H9 (cell line): ENCODE results near the gene FOXD1. TPM values are rescaled to one million over a fixed set of nuclear protein-coding genes. Genes with fewer than 3 reads are reported as not detected.

Source experiments
- DNase-seq: peaks from one replicate; pipeline ENCODE4 v3.0.0-alpha.2; 2017
- H2AFZ ChIP-seq: one replicate; pipeline ENCODE4 v1.6.1; 2013; ENCODE audit warnings: mild to moderate bottlenecking, low read length, control low read depth, moderate library complexity
- H2AK5ac ChIP-seq: 2 replicates; pipeline ENCODE4 v1.6.1; 2013; ENCODE audit warnings: low read length, control low read depth, mixed read lengths; ENCODE audit not compliant: insufficient read length
- H2BK120ac ChIP-seq: one replicate; pipeline ENCODE4 v1.6.1; 2013; ENCODE audit warnings: low read depth, mild to moderate bottlenecking, low read length, control low read depth, inconsistent platforms; ENCODE audit not compliant: poor library complexity, severe bottlenecking
- H2BK12ac ChIP-seq: 2 replicates; pipeline ENCODE4 v1.6.1; 2013; ENCODE audit warnings: low read length, control low read depth, mixed read lengths, low read depth; ENCODE audit not compliant: insufficient read length
- H2BK15ac ChIP-seq: 2 replicates; pipeline ENCODE4 v1.6.1; 2013; ENCODE audit warnings: low read depth, low read length, control low read depth
- H2BK20ac ChIP-seq: one replicate; pipeline ENCODE4 v1.6.1; 2013; ENCODE audit warnings: low read depth, mild to moderate bottlenecking, low read length, control low read depth, inconsistent platforms; ENCODE audit not compliant: poor library complexity, severe bottlenecking
- H2BK5ac ChIP-seq: 2 replicates; pipeline ENCODE4 v1.6.1; 2013; ENCODE audit warnings: low read length, control low read depth, mixed read lengths; ENCODE audit not compliant: insufficient read length
- H3K14ac ChIP-seq: 2 replicates; pipeline ENCODE4 v1.6.1; 2013; ENCODE audit warnings: low read length, control low read depth; ENCODE audit not compliant: insufficient read depth
- H3K18ac ChIP-seq: 2 replicates; pipeline ENCODE4 v1.6.1; 2013; ENCODE audit warnings: low read depth, mild to moderate bottlenecking, mixed read lengths, low read length, control low read depth; ENCODE audit not compliant: insufficient read length
- H3K23ac ChIP-seq: 2 replicates; pipeline ENCODE4 v1.6.1; 2013; ENCODE audit warnings: low read length, control low read depth, mixed read lengths, low read depth; ENCODE audit not compliant: insufficient read length
- H3K23me2 ChIP-seq: 2 replicates; pipeline ENCODE4 v1.6.1; 2013; ENCODE audit warnings: low read depth, mild to moderate bottlenecking, mixed read lengths, low read length, control low read depth; ENCODE audit not compliant: insufficient read length, poor library complexity, severe bottlenecking
- H3K27ac ChIP-seq: 2 replicates; pipeline ENCODE4 v1.5.1; 2013; ENCODE audit warnings: low read length, control low read depth, mixed read lengths, low read depth; ENCODE audit not compliant: insufficient read length
- H3K27me3 ChIP-seq: 2 replicates; pipeline ENCODE4 v1.6.1; 2013; ENCODE audit warnings: low read length, control low read depth, inconsistent platforms; ENCODE audit not compliant: insufficient read depth
- H3K4ac ChIP-seq: 2 replicates; pipeline ENCODE4 v1.6.1; 2013; ENCODE audit warnings: low read depth, mild to moderate bottlenecking, control low read depth, inconsistent platforms, low read length, moderate library complexity
- H3K4me1 ChIP-seq: 2 replicates; pipeline ENCODE4 v1.6.1; 2013; ENCODE audit warnings: low read length, control low read depth, inconsistent platforms; ENCODE audit not compliant: insufficient read depth
- H3K4me2 ChIP-seq: 2 replicates; pipeline ENCODE4 v1.6.1; 2013; ENCODE audit warnings: low read length, control low read depth, mixed read lengths; ENCODE audit not compliant: insufficient read length, insufficient read depth
- H3K56ac ChIP-seq: 2 replicates; pipeline ENCODE4 v1.6.1; 2013; ENCODE audit warnings: low read depth, mild to moderate bottlenecking, mixed read lengths, low read length, control low read depth; ENCODE audit not compliant: insufficient read length
- H3K79me1 ChIP-seq: 2 replicates; pipeline ENCODE4 v1.6.1; 2013; ENCODE audit warnings: low read depth, mild to moderate bottlenecking, moderate library complexity, low read length, control low read depth, inconsistent platforms; ENCODE audit not compliant: insufficient read depth, poor library complexity, severe bottlenecking
- H3K79me2 ChIP-seq: 2 replicates; pipeline ENCODE4 v1.6.1; 2013; ENCODE audit warnings: low read length, control low read depth, inconsistent platforms; ENCODE audit not compliant: insufficient read depth
- H3K9ac ChIP-seq: 2 replicates; pipeline ENCODE4 v1.6.1; 2013; ENCODE audit warnings: low read length, control low read depth, mixed read lengths; ENCODE audit not compliant: insufficient read length; ENCODE audit errors: extremely low read depth
- H3K9me3 ChIP-seq: one replicate; pipeline ENCODE4 v1.6.1; 2013; ENCODE audit warnings: low read depth, low read length, inconsistent platforms; ENCODE audit not compliant: control insufficient read depth
- H3T11ph ChIP-seq: one replicate; pipeline ENCODE4 v1.6.1; 2013; ENCODE audit warnings: mild to moderate bottlenecking, low read length, control low read depth, inconsistent platforms
- H4K20me1 ChIP-seq: one replicate; pipeline ENCODE4 v1.6.1; 2013; ENCODE audit not compliant: control insufficient read depth, insufficient read length, insufficient read depth
- H4K5ac ChIP-seq: 2 replicates; pipeline ENCODE4 v1.6.1; 2013; ENCODE audit warnings: low read depth, mild to moderate bottlenecking, mixed read lengths, low read length, control low read depth; ENCODE audit not compliant: insufficient read length
- H4K8ac ChIP-seq: replicated peaks from 2 replicates; pipeline ENCODE4 v1.6.1; 2013; ENCODE audit warnings: low read length, control low read depth, mixed read lengths, low read depth; ENCODE audit not compliant: insufficient read length
- H4K91ac ChIP-seq: 2 replicates; pipeline ENCODE4 v1.6.1; 2013; ENCODE audit warnings: low read depth, mild to moderate bottlenecking, moderate library complexity, mixed read lengths, low read length, control low read depth; ENCODE audit not compliant: insufficient read length
- H3K27ac Mint-ChIP-seq, 3 experiments: 2 replicates in 2 of 3; 3 replicates in 1 of 3; pipeline ENCODE4 v1.8.0; 2020 to 2021; ENCODE audit warnings: mixed read lengths in 3 of 3, mild to moderate bottlenecking in 1 of 3, moderate library complexity in 1 of 3
- H3K27me3 Mint-ChIP-seq: 2 replicates; pipeline ENCODE4 v1.8.0; 2021; ENCODE audit warnings: low read depth, mild to moderate bottlenecking, moderate library complexity, mixed read lengths
- H3K36me3 Mint-ChIP-seq, 3 experiments: 2 replicates in 2 of 3; 3 replicates in 1 of 3; pipeline ENCODE4 v1.8.0; 2020 to 2021; ENCODE audit warnings: low read depth in 3 of 3, mixed read lengths in 3 of 3; ENCODE audit not compliant: insufficient read depth in 1 of 3
- H3K4me1 Mint-ChIP-seq, 2 experiments: 2 replicates each; pipeline ENCODE4 v1.8.0; 2020; ENCODE audit warnings: mixed read lengths in 2 of 2
- H3K4me3 Mint-ChIP-seq, 2 experiments: 2 replicates in 1 of 2; 3 replicates in 1 of 2; pipeline ENCODE4 v1.8.0; 2020 to 2021; ENCODE audit warnings: mild to moderate bottlenecking in 2 of 2, mixed read lengths in 2 of 2, moderate library complexity in 1 of 2
- H3K9me3 Mint-ChIP-seq, 2 experiments: 2 replicates in 1 of 2; 3 replicates in 1 of 2; pipeline ENCODE4 v1.8.0; 2020; ENCODE audit warnings: mild to moderate bottlenecking in 2 of 2, mixed read lengths in 2 of 2, moderate library complexity in 1 of 2
- WGBS: extraction: QIAGEN DNeasy Blood & Tissue Kit; methylation state at CpG from one replicate; pipeline ENCODE4 v1.1.7; 2013; ENCODE audit warnings: missing lambda C conversion rate, low lambda C conversion rate, mixed read lengths; ENCODE audit not compliant: insufficient read length; ENCODE audit errors: extremely low coverage; 5-methylcytosine and 5-hydroxymethylcytosine counted together
- total RNA-seq: library from RNA; stranded (reverse); gene quantifications from 2 replicates; pipeline ENCODE4 v1.2.1, GENCODE V29; 2021
- TF ChIP-seq, protein P1 (sequence below): fragments of 200-600 bp; sonication (generic); conservative IDR thresholded peaks from 3 replicates; pipeline ENCODE4 v1.8.0; 2021; ENCODE audit warnings: antibody characterized with exemption, mild to moderate bottlenecking

Gene FOXD1
- total RNA-seq, 1 experiment from 2014 or later = 0.20 TPM

DNA sequence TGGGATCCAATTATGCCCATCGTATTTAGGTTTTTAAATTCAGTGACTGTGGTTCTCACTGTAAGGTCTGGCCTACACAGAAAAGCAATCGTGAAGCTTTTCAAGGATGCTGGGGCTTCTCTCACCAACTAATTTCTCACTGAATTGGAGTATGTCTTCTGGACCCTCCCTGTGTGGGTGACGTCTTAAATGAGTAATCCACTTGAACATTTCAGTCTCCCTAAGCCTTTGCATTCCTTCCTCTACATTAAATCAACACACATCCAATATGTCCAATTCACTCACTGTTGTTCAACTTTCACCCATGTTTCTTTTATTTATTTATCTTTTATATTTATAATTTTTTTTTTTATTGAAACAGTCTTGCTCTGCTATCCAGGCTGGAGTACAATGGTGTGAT lies 37.1 kb upstream of the FOXD1 start:
- H3K23me2 ChIP-seq = no peaks in the 10 kb centered on the region
- H3K18ac ChIP-seq = no peak overlapping the region
- peak overlapping the region; percentile 1 for H2BK12ac ChIP-seq
- peaks cover 0 to 4% (median 0%) of the 10 kb centered on the region in 3 experiments; a peak in 2 of 7 replicates for H3K36me3 Mint-ChIP-seq
- DNase-seq = no peak
- H3K27ac ChIP-seq = peak overlapping the region; percentile 89
- no peak overlapping the region for H3K14ac ChIP-seq
- peaks cover 0 to 3% of the 10 kb centered on the region in 2 experiments; a peak in 1 of 5 replicates for H3K9me3 Mint-ChIP-seq
- no peak overlapping the region for H2BK20ac ChIP-seq
- H2BK15ac ChIP-seq = no peak overlapping the region
- no peaks in the 10 kb centered on the region for H3K79me2 ChIP-seq
- H4K8ac ChIP-seq = no peak overlapping the region
- H3K4me2 ChIP-seq = no peak overlapping the region
- H2BK120ac ChIP-seq = no peak overlapping the region
- H3T11ph ChIP-seq = no peak overlapping the region
- peaks cover 28% of the 10 kb centered on the region; the same call in 1 of the 2 replicates for H3K4me1 ChIP-seq
- no peaks in the 10 kb centered on the region for H3K79me1 ChIP-seq
- H3K56ac ChIP-seq = no peak overlapping the region
- no peak overlapping the region for H2BK5ac ChIP-seq
- no peak overlapping the region for H3K4me3 Mint-ChIP-seq
- no peak overlapping the region for H4K91ac ChIP-seq
- TF ChIP-seq, protein P1, sequence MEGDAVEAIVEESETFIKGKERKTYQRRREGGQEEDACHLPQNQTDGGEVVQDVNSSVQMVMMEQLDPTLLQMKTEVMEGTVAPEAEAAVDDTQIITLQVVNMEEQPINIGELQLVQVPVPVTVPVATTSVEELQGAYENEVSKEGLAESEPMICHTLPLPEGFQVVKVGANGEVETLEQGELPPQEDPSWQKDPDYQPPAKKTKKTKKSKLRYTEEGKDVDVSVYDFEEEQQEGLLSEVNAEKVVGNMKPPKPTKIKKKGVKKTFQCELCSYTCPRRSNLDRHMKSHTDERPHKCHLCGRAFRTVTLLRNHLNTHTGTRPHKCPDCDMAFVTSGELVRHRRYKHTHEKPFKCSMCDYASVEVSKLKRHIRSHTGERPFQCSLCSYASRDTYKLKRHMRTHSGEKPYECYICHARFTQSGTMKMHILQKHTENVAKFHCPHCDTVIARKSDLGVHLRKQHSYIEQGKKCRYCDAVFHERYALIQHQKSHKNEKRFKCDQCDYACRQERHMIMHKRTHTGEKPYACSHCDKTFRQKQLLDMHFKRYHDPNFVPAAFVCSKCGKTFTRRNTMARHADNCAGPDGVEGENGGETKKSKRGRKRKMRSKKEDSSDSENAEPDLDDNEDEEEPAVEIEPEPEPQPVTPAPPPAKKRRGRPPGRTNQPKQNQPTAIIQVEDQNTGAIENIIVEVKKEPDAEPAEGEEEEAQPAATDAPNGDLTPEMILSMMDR = no peak
- no peaks in the 10 kb centered on the region for H3K9me3 ChIP-seq
- H2AK5ac ChIP-seq = peak overlapping the region; percentile 71
- H4K20me1 ChIP-seq = no peaks in the 10 kb centered on the region
- H3K4ac ChIP-seq = no peak overlapping the region
- H3K4me1 Mint-ChIP-seq = peaks cover 60 to 64% of the 10 kb centered on the region in 2 experiments
- H3K9ac ChIP-seq = no peak overlapping the region
- no peak overlapping the region for H3K23ac ChIP-seq
- no CpG with 5 or more reads among the region's 3 CpGs for WGBS
- peak overlapping the region; percentile 96 to 99 (median 99); a peak in 6 of 7 replicates for H3K27ac Mint-ChIP-seq
- no peak overlapping the region for H2AFZ ChIP-seq
- no peaks in the 10 kb centered on the region for H3K27me3 ChIP-seq
- no peak overlapping the region for H4K5ac ChIP-seq
- H3K27me3 Mint-ChIP-seq = peaks cover 2% of the 10 kb centered on the region; the same call in 1 of the 2 replicates
